COLO668 (cell line): ENCODE results near the gene SNRPF.
"Not testable (repeated sequence)": the region's sequence is repeated elsewhere in the genome, so short reads cannot be mapped to it uniquely, and the experiment has no call there.

Experiments used
- DNase-seq: peaks from one replicate; lab custom pipeline; 2025; ENCODE audit not compliant: unreplicated experiment; lab: John Stamatoyannopoulos, UW

SNRPF gene

DNA sequence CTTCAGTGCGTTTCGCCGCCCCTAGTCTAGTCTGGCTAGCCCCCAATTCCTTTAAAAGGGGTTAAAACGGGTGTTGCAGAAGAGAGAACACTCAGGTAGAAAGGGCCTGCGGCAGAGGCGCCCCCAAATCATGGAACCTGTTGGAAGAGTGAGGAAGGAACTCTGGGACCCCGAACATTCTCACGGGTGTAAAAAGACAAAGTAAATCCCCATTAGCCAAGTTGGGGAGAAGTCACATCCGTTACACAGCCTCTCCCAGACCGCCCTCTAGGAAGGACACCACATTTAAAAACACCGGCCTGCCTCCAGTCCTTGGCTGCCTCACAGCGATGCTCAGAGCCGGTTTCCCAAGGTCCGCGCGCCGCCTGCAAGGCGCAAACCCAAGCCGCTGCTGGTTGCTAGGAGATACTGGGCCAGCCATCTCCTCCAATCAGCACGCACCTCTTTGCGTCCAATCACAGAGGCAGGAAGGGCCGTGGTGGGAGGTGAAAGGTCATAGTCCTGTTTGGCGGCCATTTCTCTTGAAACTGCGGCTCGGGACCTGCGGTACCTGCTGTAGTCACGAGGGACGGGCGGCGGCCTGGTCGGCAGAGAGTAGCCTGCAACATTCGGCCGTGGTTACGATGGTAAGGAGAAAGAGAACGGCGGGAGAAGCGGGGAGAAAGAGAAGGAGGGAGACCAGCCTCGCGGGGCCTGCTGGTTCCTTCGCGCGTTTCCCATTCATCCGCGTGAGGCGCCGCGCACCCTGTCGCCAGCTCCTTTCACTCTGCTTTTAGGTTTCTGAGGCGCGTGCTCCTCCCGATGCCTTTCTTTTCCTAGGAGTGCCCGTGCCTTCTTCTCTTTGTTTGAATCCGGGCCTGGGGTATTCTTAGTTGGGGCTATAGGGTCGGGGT lies at the start of gene SNRPF:
Gene SNRPF, plus strand, starts transcription at position 502 of the 893 bp plus-strand sequence. Its CDS starts 122 bp downstream, at position 624.
- peak; percentile 96 for DNase-seq

DNA sequence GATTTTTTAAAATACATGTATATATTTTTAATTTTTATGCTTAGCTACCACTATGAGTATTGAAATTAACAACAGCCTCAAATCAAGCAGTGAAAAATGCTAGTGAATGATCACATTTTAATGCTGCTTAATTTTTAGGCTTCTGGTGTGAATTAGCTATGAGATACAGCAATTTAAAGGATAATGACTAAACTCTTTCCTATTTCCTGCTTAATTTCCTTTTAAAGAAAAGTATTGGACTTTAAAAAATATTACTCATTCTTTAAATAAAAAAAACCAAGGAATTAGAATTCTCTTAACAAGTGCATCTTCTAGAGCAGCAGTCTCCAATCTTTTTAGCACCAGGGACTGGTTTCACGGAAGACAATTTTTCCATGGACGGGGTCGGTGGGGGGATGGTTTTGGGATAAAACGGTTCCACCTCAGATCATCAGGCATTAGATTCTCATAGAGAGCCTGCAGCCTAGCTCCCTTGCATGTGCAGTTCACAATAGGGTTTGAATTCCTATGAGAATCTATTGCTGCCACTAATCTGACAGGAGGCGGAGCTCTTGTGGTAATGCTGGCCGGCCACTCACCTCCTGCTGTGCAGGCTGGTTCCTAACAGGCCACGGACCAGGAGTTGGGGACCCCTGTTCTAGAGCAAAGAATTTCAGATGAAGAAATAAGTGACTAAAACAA lies 49.6 kb upstream of the SNRPF start:
- no peak for DNase-seq

GRCh38 chr12:95810411-95810810 lies 48.3 kb upstream of the SNRPF start:
- no peak for DNase-seq

DNA sequence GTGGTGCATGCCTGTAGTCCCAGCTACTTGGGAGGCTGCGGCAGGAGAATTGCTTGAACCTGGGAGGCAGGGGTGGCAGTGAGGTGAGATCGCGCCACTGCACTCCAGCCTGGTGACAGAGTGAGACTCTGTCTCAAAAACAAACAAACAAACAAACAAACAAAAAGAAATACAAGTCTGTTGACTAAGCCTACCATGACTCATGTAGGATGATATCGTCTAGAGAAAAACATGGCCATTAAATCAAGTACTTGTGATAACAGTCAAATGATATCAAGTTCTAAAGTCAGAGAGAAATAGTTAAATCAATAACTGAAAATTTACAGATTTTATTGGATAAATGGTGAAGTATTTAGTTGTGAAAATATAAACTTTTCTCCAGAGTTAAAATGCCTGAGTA lies 46.6 kb upstream of the SNRPF start:
- not testable (repeated sequence) for DNase-seq

- no peak for DNase-seq
Observed at GRCh38 chr12:95815632-95816212, 43.0 kb upstream of the SNRPF start.

GRCh38 chr12:95820096-95820703 lies 38.6 kb upstream of the SNRPF start:
- peak; percentile 50 for DNase-seq

DNA sequence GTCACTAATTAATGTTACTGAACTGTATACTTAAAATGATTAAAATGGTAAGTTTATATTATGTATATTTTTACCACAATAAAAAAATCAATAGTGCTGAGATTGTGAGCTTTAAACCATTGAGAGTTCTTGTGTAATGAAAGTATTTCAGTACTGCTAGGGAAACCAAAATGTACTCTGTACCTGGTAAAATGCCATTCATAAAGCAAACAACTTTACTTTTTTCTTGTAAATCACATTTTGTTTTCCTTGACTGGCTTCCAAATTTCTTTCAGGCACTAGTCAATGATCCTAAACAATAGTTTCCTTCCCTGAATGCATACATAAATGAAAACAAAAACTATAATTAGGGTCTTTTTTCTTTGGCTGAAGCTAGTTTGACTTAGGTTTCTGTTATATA lies 29.4 kb upstream of the SNRPF start:
- no peak for DNase-seq

- DNase-seq, result no peak
Observed at GRCh38 chr12:95830335-95831089, 28.2 kb upstream of the SNRPF start.

DNA sequence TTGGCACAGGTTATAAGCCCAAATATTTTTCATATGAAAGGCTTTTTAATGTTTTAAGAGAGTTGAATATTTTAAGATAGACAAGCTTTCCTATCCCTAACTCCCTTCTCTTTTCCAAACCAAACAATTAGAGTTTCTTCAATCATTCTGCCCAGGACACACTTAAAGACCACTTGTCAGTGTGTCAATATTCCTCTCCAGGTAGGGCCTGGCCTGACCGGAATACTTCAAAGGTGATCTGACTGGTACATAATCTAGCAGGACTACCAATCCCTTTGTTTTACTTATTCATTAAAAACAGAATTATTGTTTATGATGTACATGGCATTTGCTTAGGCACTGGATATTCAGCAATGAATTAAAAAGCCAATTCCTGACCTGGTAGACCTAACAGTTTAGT lies 24.2 kb upstream of the SNRPF start:
- DNase-seq, result no peak

GRCh38 chr12:95836185-95836609 lies 22.6 kb upstream of the SNRPF start:
- no peak for DNase-seq

- no peak for DNase-seq
Observed at GRCh38 chr12:95836630-95837239, 22.0 kb upstream of the SNRPF start.

- DNase-seq, result no peak
Observed at GRCh38 chr12:95837240-95838038, 21.3 kb upstream of the SNRPF start.

DNA sequence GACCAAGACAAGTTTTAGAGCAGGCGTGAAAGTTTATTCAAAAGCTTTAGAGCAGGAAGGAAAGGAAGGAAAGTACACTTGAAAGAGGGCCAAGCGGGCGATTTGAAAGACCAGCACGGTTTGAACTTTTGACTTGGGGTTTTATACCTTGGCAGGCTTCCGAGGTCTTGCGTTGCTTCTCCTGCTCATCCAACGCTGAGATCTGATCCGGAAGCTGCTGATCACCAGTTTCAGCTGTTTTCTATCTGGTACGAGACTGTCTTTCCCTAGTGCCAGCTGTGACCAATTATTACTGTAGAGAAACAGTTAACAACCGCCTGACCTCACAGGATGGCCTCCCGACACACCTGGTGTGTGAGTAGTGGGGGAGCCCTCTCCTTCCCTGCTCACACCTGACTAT lies 20.6 kb upstream of the SNRPF start:
- no peak for DNase-seq

- not testable (repeated sequence) for DNase-seq
Observed at GRCh38 chr12:95842426-95842825, 16.3 kb upstream of the SNRPF start.

GRCh38 chr12:95848575-95849388 lies 10.0 kb upstream of the SNRPF start:
- peak; percentile 36 for DNase-seq

DNA sequence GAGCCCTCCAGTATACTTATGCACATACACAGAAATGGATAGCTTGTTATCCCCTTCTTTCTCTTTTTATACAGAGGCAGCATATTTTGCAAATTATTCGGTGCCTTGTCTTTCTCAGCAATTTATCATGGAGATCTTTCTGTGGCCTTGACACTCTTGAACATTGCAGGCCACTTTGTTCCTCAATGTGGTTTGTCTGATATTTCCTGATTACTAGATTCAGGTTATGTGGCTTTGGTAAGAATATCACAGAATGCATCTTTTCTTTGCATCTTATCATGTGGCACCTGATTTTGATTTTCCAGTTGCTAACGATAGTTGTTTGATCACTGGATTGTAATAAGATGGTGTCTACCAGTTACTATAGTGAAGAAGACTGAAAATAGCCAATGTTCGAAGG lies 7.1 kb upstream of the SNRPF start:
- DNase-seq, result no peak

- DNase-seq, result no peak
Observed at GRCh38 chr12:95852133-95852532, 6.6 kb upstream of the SNRPF start.

DNA sequence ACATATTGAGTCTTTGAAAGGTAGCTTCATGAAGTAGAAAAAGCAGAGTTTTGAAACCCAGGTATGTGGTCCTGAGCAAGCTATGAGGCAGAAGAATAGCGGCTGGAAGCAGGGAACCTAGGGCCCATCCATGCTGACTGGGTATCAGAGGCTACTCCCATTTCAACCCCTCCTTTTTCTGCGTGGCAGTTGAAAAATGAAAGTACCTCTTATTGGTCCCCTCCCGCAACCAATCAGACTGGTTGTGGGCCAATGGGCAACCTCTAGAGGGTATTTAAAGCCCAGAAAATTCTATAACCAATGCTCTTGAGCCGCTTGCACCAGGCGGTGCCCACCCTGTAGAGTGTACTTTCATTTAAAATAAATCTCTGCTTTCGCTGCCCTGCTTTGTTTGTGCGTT lies 1.6 kb upstream of the SNRPF start:
- no peak for DNase-seq

DNA sequence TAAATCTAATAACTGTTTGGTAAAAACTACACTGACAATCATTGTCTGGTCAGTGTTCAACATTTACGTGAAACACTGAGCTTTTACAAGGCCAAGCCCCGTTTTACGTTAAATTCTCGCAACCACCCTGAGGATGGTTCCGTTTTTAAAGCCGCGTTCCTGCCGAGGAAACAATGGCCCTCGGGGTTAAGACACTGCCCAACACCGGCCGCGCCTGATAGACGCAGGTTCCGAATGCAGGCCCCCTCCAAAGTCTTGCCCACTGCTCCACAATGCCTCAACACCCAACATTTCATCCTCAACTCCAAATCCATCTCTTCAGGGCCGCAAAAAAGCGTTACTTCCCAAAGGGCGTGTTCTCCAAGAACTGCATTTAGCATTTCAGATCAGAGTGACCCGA lies 953 bp upstream of the SNRPF start:
- DNase-seq, result no peak
